Mesenchymal stem cell (in vitro differentiated cells and primary cell): ENCODE results near the gene SLC12A3.
A peak's percentile ranks its signal among the peaks of the same experiment; 100 is the strongest.

Experiments
- DNase-seq: peaks from one replicate; pipeline ENCODE4 v3.0.0-alpha.2; 2013
- H2AFZ ChIP-seq: one replicate; pipeline ENCODE4 v1.6.1; 2013; ENCODE audit warnings: low read depth, mild to moderate bottlenecking, control low read depth, inconsistent platforms, low read length, moderate library complexity
- H2AK5ac ChIP-seq: 2 replicates; pipeline ENCODE4 v1.6.1; 2013; ENCODE audit warnings: low read length, moderate library complexity, mild to moderate bottlenecking, inconsistent platforms; ENCODE audit not compliant: severe bottlenecking
- H2BK120ac ChIP-seq: one replicate; pipeline ENCODE4 v1.6.1; 2013; ENCODE audit warnings: low read depth, mild to moderate bottlenecking, inconsistent platforms, low read length, moderate library complexity
- H2BK12ac ChIP-seq, 2 experiments: one replicate each; pipeline ENCODE4 v1.6.1; 2013; ENCODE audit warnings: inconsistent platforms in 2 of 2, low read length in 2 of 2, mild to moderate bottlenecking in 2 of 2, moderate library complexity in 2 of 2, control low read depth in 1 of 2
- H2BK15ac ChIP-seq: one replicate; pipeline ENCODE4 v1.6.1; 2013; ENCODE audit warnings: mild to moderate bottlenecking, low read depth, inconsistent platforms; ENCODE audit not compliant: poor library complexity, severe bottlenecking
- H2BK5ac ChIP-seq: 2 replicates; pipeline ENCODE4 v1.6.1; 2013; ENCODE audit warnings: low read depth, mild to moderate bottlenecking, low read length, control low read depth, inconsistent platforms; ENCODE audit not compliant: poor library complexity, severe bottlenecking
- H3K14ac ChIP-seq, 2 experiments: one replicate each; pipeline ENCODE4 v1.6.1; 2013; ENCODE audit warnings: inconsistent platforms in 2 of 2, low read length in 2 of 2, control low read depth in 1 of 2, mild to moderate bottlenecking in 1 of 2, moderate library complexity in 1 of 2
- H3K18ac ChIP-seq, 2 experiments: one replicate each; pipeline ENCODE4 v1.6.1; 2013; ENCODE audit warnings: inconsistent platforms in 2 of 2, low read length in 2 of 2, control low read depth in 1 of 2, low read depth in 1 of 2, mild to moderate bottlenecking in 1 of 2
- H3K23ac ChIP-seq, 2 experiments: one replicate each; pipeline ENCODE4 v1.6.1; 2013; ENCODE audit warnings: inconsistent platforms in 2 of 2, low read length in 2 of 2, mild to moderate bottlenecking in 2 of 2, moderate library complexity in 2 of 2, control low read depth in 1 of 2
- H3K27ac ChIP-seq: 2 replicates; pipeline ENCODE4 v1.5.1; 2013; ENCODE audit warnings: mild to moderate bottlenecking, moderate library complexity, low read length, control low read depth, inconsistent platforms; ENCODE audit not compliant: poor library complexity, severe bottlenecking
- H3K27me3 ChIP-seq, 2 experiments: 2 replicates each; pipeline versions ENCODE4 v1.6.1 to v1.7.0; 2013; ENCODE audit warnings: low read length in 2 of 2, mild to moderate bottlenecking in 2 of 2, moderate library complexity in 2 of 2, control low read depth in 1 of 2, inconsistent platforms in 1 of 2; ENCODE audit not compliant: control insufficient read depth in 1 of 2, insufficient read depth in 1 of 2
- H3K36me3 ChIP-seq, 2 experiments: 2 replicates each; pipeline versions ENCODE4 v1.6.1 to v1.7.0; 2013; ENCODE audit warnings: low read length in 2 of 2, control low read depth in 1 of 2, inconsistent platforms in 1 of 2, low read depth in 1 of 2, mild to moderate bottlenecking in 1 of 2; ENCODE audit not compliant: insufficient read depth in 2 of 2, control insufficient read depth in 1 of 2
- H3K4ac ChIP-seq, 2 experiments: one replicate each; pipeline ENCODE4 v1.6.1; 2013; ENCODE audit warnings: inconsistent platforms in 2 of 2, low read length in 2 of 2, mild to moderate bottlenecking in 2 of 2, moderate library complexity in 2 of 2, control low read depth in 1 of 2, low read depth in 1 of 2
- H3K4me1 ChIP-seq: 2 replicates; pipeline ENCODE4 v1.6.1; 2013; ENCODE audit warnings: low read depth, low read length, control low read depth; ENCODE audit not compliant: control insufficient read depth, insufficient read depth
- H3K4me2 ChIP-seq: 2 replicates; pipeline ENCODE4 v1.6.1; 2013; ENCODE audit warnings: low read length, mild to moderate bottlenecking, inconsistent platforms; ENCODE audit not compliant: poor library complexity, severe bottlenecking
- H3K4me3 ChIP-seq, 2 experiments: 2 replicates each; pipeline versions ENCODE4 v1.5.1 to v1.7.0; 2013; ENCODE audit warnings: low read length in 2 of 2, mild to moderate bottlenecking in 2 of 2, control low read depth in 1 of 2, low read depth in 1 of 2; ENCODE audit not compliant: insufficient read depth in 1 of 2
- H3K79me1 ChIP-seq: replicated peaks from 2 replicates; pipeline ENCODE4 v1.6.1; 2013; ENCODE audit warnings: mild to moderate bottlenecking, control low read depth, low read length, inconsistent platforms; ENCODE audit not compliant: poor library complexity, severe bottlenecking
- H3K9ac ChIP-seq: 2 replicates; pipeline ENCODE4 v1.7.0; 2013; ENCODE audit warnings: mild to moderate bottlenecking, low read length, moderate library complexity
- H3K9me3 ChIP-seq: 2 replicates; pipeline ENCODE4 v1.7.0; 2013; ENCODE audit warnings: mild to moderate bottlenecking, low read length; ENCODE audit not compliant: control insufficient read depth
- H4K8ac ChIP-seq: one replicate; pipeline ENCODE4 v1.6.1; 2013; ENCODE audit warnings: inconsistent platforms, mild to moderate bottlenecking, low read length, moderate library complexity
- H4K91ac ChIP-seq: one replicate; pipeline ENCODE4 v1.6.1; 2013; ENCODE audit warnings: mild to moderate bottlenecking, low read length, inconsistent platforms
- WGBS: methylation state at CpG from one replicate; pipeline ENCODE4 v1.1.7; 2013; ENCODE audit warnings: mixed read lengths; 5-methylcytosine and 5-hydroxymethylcytosine counted together

The SLC12A3 gene

DNA sequence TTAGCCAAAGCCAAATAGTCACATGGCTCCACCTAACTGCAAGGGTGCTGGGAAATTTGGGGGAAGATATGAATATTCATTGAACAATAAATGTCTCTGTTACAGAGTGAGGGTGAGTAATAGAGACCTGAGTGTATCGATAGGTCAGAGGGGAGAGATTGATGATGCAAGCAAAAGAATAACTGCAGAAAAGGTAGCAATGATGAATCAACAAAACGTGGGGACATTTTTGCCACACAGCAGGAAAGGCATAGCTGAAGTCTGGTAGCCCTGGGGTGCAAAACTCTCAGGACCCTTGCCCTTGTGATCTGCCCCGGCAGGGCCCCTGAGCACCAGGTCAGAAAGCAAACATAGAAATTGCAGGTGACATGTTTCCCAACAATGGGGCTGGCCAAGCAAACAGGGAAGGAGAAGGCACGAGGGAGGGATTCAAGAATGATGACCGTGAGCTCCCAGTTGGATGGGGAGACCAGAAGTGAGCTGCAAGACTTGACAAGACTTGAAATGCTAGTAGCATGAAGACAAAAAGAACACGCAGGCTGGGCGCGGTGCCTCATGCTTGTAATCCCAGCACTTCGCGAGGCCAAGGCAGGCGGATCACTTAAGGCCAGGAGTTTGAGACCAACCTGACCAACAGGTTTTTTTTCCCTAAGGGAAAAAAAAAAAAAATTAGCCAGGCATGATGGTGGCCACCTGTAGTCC is 54.2 kb downstream of the SLC12A3 start:
- Histone ChIP-seq H4K91ac (no peak overlapping the region), H2BK5ac (no peak overlapping the region), H3K9ac (no peak overlapping the region), H3K36me3 (no peaks in the 10 kb centered on the region), H3K4me2 (no peak overlapping the region), H3K18ac (no peak overlapping the region), H3K4me1 (peaks cover 3% of the 10 kb centered on the region), H4K8ac (no peak overlapping the region), H3K23ac (no peak overlapping the region), H3K9me3 (no peaks in the 10 kb centered on the region), H3K4ac (no peak overlapping the region), H2BK15ac (no peak overlapping the region), H3K14ac (no peak overlapping the region), H3K4me3 (no peak overlapping the region), H2BK120ac (no peak overlapping the region), H2AFZ (no peak overlapping the region), H3K79me1 (no peaks in the 10 kb centered on the region), H3K27ac (no peak overlapping the region), H3K27me3 (peaks cover 4 to 58% of the 10 kb centered on the region in 2 experiments), H2BK12ac (no peak overlapping the region), H2AK5ac (peak overlapping the region; percentile 27)
- DNase-seq: no peak
- 91% methylated on average over 11 of the region's 11 CpGs for WGBS

GRCh38 chr16:56921571-56921970 is 56.6 kb downstream of the SLC12A3 start:
- Histone ChIP-seq H2BK12ac (no peak overlapping the region), H2AK5ac (no peak overlapping the region), H3K9ac (no peak overlapping the region), H3K27ac (no peak overlapping the region), H3K9me3 (no peaks in the 10 kb centered on the region), H3K23ac (no peak overlapping the region), H3K4ac (no peak overlapping the region), H2BK15ac (no peak overlapping the region), H3K36me3 (no peaks in the 10 kb centered on the region), H2AFZ (no peak overlapping the region), H2BK120ac (no peak overlapping the region), H3K27me3 (peaks cover 0 to 47% of the 10 kb centered on the region in 2 experiments), H3K4me2 (no peak overlapping the region), H3K79me1 (no peaks in the 10 kb centered on the region), H4K8ac (no peak overlapping the region), H4K91ac (no peak overlapping the region), H3K14ac (no peak overlapping the region), H3K4me3 (no peak overlapping the region), H3K18ac (no peak overlapping the region), H3K4me1 (peaks cover 3% of the 10 kb centered on the region), H2BK5ac (no peak overlapping the region)
- no peak for DNase-seq
- 90% methylated on average over 4 of the region's 4 CpGs for WGBS

DNA sequence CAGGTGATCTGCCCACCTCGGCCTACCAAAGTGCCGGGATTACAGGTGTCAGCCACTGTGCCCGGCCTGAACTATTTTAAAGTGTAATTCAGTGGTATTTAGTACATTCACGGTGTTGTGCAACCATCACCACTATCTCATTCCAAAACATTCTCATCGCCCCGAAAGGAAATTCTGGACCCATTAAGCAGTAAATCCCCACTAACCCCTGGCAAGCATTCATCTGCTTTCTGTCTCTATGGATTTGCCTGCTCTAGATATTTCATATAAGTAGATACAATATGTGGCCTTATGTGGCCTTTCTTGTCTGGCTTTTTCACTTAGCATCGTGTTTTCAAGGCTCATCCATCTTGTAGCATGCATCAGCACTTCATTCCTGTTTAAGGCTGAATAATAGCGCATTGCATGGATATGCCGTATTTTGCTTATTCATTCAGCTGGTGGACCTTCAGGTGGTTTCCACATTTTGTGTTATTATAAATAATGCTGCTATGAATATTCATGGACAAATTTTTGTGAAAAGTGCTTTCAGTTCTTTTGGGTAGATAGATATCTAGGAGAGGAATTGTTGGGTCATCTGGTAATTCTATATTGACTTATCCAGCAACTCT is 58.6 kb downstream of the SLC12A3 start:
- no peak overlapping the region for H2BK12ac ChIP-seq
- no peak overlapping the region for H4K91ac ChIP-seq
- H3K79me1 ChIP-seq: no peaks in the 10 kb centered on the region
- H3K9me3 ChIP-seq: no peaks in the 10 kb centered on the region
- no peak overlapping the region for H2BK5ac ChIP-seq
- no peak overlapping the region for H3K4me3 ChIP-seq
- peaks cover 0 to 29% of the 10 kb centered on the region in 2 experiments for H3K27me3 ChIP-seq
- H3K4me2 ChIP-seq: no peak overlapping the region
- H2AFZ ChIP-seq: no peak overlapping the region
- WGBS: 92% methylated on average over 6 of the region's 9 CpGs
- H3K9ac ChIP-seq: no peak overlapping the region
- no peak for DNase-seq
- no peak overlapping the region for H2AK5ac ChIP-seq
- no peaks in the 10 kb centered on the region for H3K36me3 ChIP-seq
- H3K4me1 ChIP-seq: no peaks in the 10 kb centered on the region
- no peak overlapping the region for H3K23ac ChIP-seq
- H2BK120ac ChIP-seq: no peak overlapping the region
- H2BK15ac ChIP-seq: no peak overlapping the region
- H3K27ac ChIP-seq: no peak overlapping the region
- no peak overlapping the region for H3K18ac ChIP-seq
- H3K4ac ChIP-seq: no peak overlapping the region
- no peak overlapping the region for H4K8ac ChIP-seq
- no peak overlapping the region for H3K14ac ChIP-seq

GRCh38 chr16:56927471-56927870 is 62.5 kb downstream of the SLC12A3 start:
- 29% methylated on average over 1 of the region's 2 CpGs for WGBS
- Histone ChIP-seq H3K18ac (no peak overlapping the region), H2BK5ac (no peak overlapping the region), H2BK120ac (no peak overlapping the region), H3K27ac (no peak overlapping the region), H2AK5ac (no peak overlapping the region), H2BK15ac (no peak overlapping the region), H3K79me1 (no peaks in the 10 kb centered on the region), H4K8ac (no peak overlapping the region), H3K4me1 (peaks cover 11% of the 10 kb centered on the region), H2AFZ (no peak overlapping the region), H4K91ac (no peak overlapping the region), H3K14ac (no peak overlapping the region), H3K4ac (no peak overlapping the region), H3K9ac (no peak overlapping the region), H3K23ac (no peak overlapping the region), H3K4me3 (no peak overlapping the region), H3K4me2 (no peak overlapping the region), H3K36me3 (no peaks in the 10 kb centered on the region), H3K9me3 (no peaks in the 10 kb centered on the region), H2BK12ac (no peak overlapping the region), H3K27me3 (no peaks in the 10 kb centered on the region)
- DNase-seq: no peak
